HG03060 (cell line): ENCODE results near the gene PLEKHG2.

Experiments
- ATAC-seq: cut with Tn5 transposase; IDR thresholded peaks from one replicate; pipeline ENCODE4 v1.9.1; 2021; ENCODE audit warnings: low read depth, moderate number of reproducible peaks; ENCODE audit not compliant: unreplicated experiment

PLEKHG2 gene

DNA sequence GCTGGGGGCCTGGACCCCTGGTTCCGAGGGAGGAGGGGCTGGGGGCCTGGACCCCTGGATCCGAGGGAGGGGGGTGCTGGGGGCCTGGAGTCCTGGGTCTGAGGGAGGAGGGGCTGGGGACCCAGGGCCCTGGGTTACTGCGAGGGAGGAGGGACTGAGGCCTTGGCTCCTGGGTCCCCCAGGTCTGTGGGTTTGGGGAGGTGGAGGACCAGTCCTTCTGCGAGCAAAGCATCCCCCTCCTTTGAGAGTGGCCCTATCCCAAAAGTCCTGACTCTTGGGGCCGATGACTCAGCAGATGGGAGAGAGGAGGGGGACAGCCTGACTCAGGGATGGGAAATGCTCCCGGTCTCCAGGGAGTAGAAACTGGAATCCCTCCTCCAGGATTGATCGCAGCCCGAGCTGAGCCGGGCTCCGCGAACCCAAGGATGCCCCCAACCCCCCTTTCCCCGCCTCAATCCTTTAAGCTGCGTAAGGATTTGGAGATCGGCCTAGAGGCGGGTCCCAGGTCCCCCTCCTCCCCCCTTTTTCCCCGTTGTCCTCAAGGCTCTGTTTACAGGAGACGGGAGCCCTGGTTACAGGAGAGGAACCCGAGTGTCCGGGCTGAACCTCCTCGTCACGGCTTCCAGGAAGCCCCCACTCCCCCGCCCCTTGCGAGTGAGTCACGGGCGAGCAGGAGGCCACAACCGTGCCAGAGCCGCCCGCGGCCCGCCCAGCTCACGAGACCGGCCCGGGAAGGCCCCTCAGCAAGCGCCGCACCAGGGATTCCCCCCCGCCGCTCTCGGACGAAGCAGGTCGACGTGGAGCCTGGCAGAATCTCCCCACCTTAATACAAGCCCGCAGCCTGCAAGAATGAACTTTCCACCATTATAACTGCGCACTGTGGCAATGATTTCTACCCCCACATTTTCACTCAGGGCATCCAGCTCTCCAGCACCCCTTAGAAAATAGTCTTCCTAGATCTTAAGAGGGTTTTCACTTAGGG is 8.8 kb upstream of the PLEKHG2 start:
- ATAC-seq, result no peak

- ATAC-seq, result no peak
Observed at GRCh38 chr19:39405261-39405957, 7.1 kb upstream of the PLEKHG2 start.

- no peak for ATAC-seq
Observed at GRCh38 chr19:39405958-39406655, 6.4 kb upstream of the PLEKHG2 start.

DNA sequence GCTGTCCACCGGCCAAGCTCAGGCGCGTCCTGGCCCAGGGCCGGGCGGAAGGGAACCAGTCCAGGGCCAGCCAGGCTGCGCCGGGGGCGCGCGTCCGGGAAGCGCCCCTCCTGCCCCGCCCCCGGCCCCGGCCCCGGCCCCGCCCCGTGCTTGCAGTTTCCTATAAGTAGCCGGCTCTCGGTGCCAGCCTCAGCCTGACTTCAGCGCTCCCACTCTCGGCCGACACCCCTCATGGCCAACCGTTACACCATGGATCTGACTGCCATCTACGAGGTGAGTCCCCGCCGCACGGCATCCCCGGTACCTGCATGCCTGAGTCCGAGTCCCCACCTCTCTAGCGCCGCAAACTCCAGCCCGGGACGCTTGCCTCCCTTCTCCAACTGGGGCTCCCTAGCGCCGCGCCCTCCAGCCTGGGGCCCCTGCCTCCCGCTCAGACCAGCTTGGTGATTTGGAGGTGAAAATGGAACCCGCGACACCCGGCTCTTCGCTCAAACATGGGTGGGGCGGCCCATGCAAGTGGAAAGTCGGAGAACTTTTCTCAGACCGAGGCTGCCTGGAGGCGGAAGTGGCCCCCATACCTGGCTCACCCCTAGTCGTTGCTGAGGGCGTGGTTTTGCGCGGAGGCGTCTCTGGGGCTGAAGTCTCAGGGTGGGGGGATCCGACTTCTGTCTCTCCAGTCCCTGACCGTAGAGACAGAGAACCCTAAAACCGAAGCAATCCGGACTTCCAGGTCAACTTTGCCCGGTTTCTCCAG is 5.6 kb upstream of the PLEKHG2 start, which contains the start of gene ZFP36:
Gene ZFP36, plus strand, starts transcription at position 192 of the 754 bp plus-strand sequence. Its CDS starts 58 bp downstream, at position 250.
- no peak for ATAC-seq

GRCh38 chr19:39407410-39407659 is 5.1 kb upstream of the PLEKHG2 start:
- no peak for ATAC-seq

GRCh38 chr19:39407660-39408391 is 4.6 kb upstream of the PLEKHG2 start:
- ATAC-seq, result no peak

- no peak for ATAC-seq
Observed at GRCh38 chr19:39408392-39409207, 3.9 kb upstream of the PLEKHG2 start.

- no peak for ATAC-seq
Observed at GRCh38 chr19:39409208-39410016, 3.1 kb upstream of the PLEKHG2 start.

GRCh38 chr19:39410017-39410830 is 2.2 kb upstream of the PLEKHG2 start:
- ATAC-seq, result no peak

GRCh38 chr19:39410831-39411080 is 1.7 kb upstream of the PLEKHG2 start:
- ATAC-seq, result no peak

DNA sequence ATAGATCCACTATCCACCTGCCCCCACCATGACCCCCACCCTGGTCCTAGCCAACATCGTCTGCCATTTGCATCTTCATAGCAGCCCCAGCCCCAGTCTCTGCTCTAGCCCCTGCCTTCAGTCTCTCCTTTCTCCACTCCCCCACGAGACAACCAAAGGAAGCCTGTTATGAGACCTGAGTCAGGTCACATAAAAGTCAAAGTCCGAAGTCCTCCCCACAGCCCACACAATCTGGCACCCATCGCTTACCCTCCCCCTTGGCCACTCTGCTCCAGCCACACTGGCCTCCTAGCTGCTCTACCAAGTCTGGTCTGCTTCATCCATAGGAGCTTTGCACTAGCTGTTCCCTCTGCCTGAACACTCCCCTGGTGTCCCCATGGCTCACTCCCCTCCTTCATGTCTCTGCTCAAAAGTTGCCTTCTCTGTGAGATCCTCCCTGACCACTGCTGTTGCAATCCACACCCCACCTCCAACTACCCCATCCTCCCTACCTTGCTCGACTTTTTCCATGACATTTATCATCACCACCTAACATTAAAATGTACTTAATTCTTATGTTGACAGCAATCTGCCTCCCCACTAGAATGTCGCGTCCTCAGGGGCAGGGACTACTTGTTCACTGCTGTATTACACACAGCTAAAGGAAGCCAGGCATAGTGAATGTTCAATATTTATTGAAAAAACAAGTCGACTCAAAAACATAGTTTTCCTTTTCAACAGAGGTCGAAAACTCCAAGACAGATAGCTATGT is 1.2 kb upstream of the PLEKHG2 start:
- no peak for ATAC-seq

DNA sequence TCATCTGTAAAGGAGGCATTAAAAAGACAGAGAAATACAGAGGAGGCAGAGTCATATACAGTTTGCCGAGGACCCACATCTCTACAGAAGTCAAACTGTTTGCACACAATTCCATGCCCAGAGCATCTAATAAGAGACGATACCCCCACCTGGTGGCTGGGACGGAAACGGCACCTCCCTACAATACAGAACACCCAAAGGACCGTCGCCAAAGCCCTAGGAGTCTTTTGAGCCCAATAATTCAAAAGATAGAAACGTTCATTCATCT is 703 bp upstream of the PLEKHG2 start:
- peak; percentile 20 for ATAC-seq

DNA sequence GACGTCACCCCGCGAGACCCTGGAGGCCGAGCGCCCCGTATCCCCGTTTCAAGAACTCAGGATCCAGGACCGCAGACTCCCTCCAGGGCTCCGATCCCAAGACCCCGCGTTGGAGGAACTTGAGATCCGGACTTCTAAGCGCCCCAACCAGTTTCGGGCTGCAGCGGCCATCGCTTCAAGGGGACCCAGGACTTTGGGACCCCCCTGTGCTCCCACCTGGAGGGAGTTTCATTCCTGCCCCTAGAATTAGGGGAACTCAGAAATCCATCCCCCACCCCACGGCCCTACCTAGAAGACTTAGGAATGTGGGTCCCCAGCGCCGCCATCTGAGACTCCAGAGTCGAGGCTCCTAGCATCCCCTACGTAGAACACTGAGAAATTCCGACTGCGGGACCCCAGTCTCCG is 400 bp downstream of the PLEKHG2 start:
- no peak for ATAC-seq

DNA sequence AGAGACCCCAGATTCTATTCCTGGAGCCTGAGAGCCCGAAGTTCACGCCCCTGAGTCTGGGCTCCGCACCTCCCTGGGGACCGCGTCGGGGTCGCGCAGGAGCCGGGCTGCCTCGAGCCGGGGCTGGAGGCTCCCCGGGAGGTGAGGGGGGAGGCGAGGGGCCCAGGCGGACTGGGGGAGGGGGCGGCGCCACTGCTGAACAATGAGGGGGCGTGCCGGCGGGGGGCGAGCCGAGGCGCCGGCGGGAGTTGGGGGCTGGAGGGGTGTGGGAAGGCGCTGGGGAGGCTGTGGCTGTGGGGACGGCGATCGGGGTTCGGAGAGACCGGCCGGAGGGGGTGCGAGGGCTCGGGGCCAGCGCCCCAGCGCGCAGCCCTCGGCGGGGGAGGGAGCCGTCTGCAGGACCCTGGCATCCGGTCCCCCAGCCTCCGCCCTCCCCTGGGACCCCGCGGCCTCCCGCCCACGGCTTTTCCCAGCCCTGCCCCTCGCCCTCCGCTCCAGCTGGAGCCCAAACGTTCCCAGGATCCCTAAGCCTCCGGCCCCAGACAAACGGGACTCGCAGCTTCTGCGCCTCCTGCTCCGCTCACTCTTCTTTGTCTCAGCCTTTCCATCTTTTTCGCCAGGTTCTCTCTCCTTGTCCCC is 922 bp downstream of the PLEKHG2 start:
- ATAC-seq, result no peak

DNA sequence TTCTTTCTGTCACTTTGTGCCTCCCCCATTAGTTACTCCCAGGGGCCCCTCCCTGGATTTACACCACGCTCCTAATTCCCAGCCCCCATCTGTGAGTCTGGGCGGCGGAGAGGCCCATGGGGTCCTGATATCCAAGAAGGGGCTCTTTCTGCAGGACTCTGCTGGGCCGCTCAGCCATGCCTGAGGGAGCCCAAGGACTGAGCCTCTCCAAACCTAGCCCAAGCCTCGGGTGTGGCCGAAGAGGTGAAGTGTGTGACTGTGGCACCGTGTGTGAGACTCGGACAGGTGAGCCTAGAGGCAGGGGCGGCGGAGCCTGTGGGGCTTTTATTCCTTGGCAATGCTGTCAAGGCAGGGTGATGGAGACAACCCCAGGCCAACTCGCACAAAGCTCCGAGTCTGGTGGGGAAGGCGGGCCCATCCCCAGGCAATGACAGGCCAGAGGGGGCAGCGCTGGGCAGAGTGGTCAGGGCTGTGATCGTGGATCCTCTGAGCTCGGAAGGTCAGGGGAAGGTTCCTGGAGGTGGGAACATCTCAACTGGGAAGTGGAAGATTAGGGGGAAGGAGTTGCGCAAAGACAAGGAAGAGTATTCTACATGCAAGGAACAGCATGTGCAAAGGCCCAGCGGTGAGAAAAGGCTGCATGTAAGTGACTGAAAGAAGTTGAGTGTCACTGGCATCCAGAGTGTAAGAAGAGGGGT is 1.6 kb downstream of the PLEKHG2 start:
- no peak for ATAC-seq
